ENCODE results near the gene ZNF628. TPM values are rescaled to one million over a fixed set of nuclear protein-coding genes. Genes with fewer than 3 reads are reported as not detected.
A peak's percentile ranks its signal among the peaks of the same experiment; 100 is the strongest.

The ZNF628 gene
- total RNA-seq, 1 donor = 3.5 TPM

GRCh38 chr19:55457683-55458457 is 18.5 kb upstream of the ZNF628 start:
- H3K27me3 ChIP-seq (ENCODE audit: insufficient read depth, low read length) = no peaks in the 10 kb centered on the region
- no peaks in the 10 kb centered on the region for H3K9me3 ChIP-seq (ENCODE audit: low read depth, low read length)
- H3K4me3 ChIP-seq (ENCODE audit: low read length) = no peak overlapping the region
- peaks cover 19% of the 10 kb centered on the region for H3K4me1 ChIP-seq (ENCODE audit: insufficient read depth, low read length)

- Histone ChIP-seq H3K4me3 (ENCODE audit: low read length) (no peak overlapping the region), H3K27me3 (ENCODE audit: insufficient read depth, low read length) (no peaks in the 10 kb centered on the region), H3K9me3 (ENCODE audit: low read depth, low read length) (no peaks in the 10 kb centered on the region), H3K4me1 (ENCODE audit: insufficient read depth, low read length) (peaks cover 19% of the 10 kb centered on the region)
Measured at GRCh38 chr19:55459551-55459949, 16.9 kb upstream of the ZNF628 start.

GRCh38 chr19:55459950-55460657 is 16.3 kb upstream of the ZNF628 start:
- H3K27me3 ChIP-seq (ENCODE audit: insufficient read depth, low read length) = no peaks in the 10 kb centered on the region
- no peak overlapping the region for H3K4me3 ChIP-seq (ENCODE audit: low read length)
- no peaks in the 10 kb centered on the region for H3K9me3 ChIP-seq (ENCODE audit: low read depth, low read length)
- H3K4me1 ChIP-seq (ENCODE audit: insufficient read depth, low read length) = peaks cover 19% of the 10 kb centered on the region

- H3K4me3 ChIP-seq (ENCODE audit: low read length) = peak overlapping the region; percentile 71
- no peaks in the 10 kb centered on the region for H3K9me3 ChIP-seq (ENCODE audit: low read depth, low read length)
Measured at GRCh38 chr19:55460670-55461258, 15.7 kb upstream of the ZNF628 start.

GRCh38 chr19:55461259-55461973 is 15.0 kb upstream of the ZNF628 start, which contains the start of gene ISOC2:
ISOC2 (minus strand) TSS chr19:55461642; CDS start chr19:55456486, 5,156 bp downstream.
- Histone ChIP-seq H3K4me1 (ENCODE audit: insufficient read depth, low read length) (peaks cover 19% of the 10 kb centered on the region), H3K9me3 (ENCODE audit: low read depth, low read length) (no peaks in the 10 kb centered on the region), H3K4me3 (ENCODE audit: low read length) (peak within 1 kb of the TSS; percentile 71), H3K27me3 (ENCODE audit: insufficient read depth, low read length) (no peaks in the 10 kb centered on the region)

More at GRCh38 chr19:55460670-55461258, 15.7 kb upstream of the ZNF628 start:
- Histone ChIP-seq H3K4me1 (ENCODE audit: insufficient read depth, low read length) (peaks cover 19% of the 10 kb centered on the region), H3K27me3 (ENCODE audit: insufficient read depth, low read length) (no peaks in the 10 kb centered on the region)

GRCh38 chr19:55461974-55462626 is 14.3 kb upstream of the ZNF628 start:
- Histone ChIP-seq H3K4me3 (ENCODE audit: low read length) (peak overlapping the region; percentile 49), H3K9me3 (ENCODE audit: low read depth, low read length) (no peaks in the 10 kb centered on the region)

GRCh38 chr19:55462722-55463121 is 13.7 kb upstream of the ZNF628 start:
- Histone ChIP-seq H3K27me3 (ENCODE audit: insufficient read depth, low read length) (no peaks in the 10 kb centered on the region), H3K4me3 (ENCODE audit: low read length) (no peak overlapping the region), H3K9me3 (ENCODE audit: low read depth, low read length) (no peaks in the 10 kb centered on the region), H3K4me1 (ENCODE audit: insufficient read depth, low read length) (peaks cover 19% of the 10 kb centered on the region)

More at GRCh38 chr19:55461974-55462626, 14.3 kb upstream of the ZNF628 start:
- Histone ChIP-seq H3K27me3 (ENCODE audit: insufficient read depth, low read length) (no peaks in the 10 kb centered on the region), H3K4me1 (ENCODE audit: insufficient read depth, low read length) (peaks cover 19% of the 10 kb centered on the region)

GRCh38 chr19:55463583-55464031 is 12.8 kb upstream of the ZNF628 start:
- Histone ChIP-seq H3K27me3 (ENCODE audit: insufficient read depth, low read length) (no peaks in the 10 kb centered on the region), H3K9me3 (ENCODE audit: low read depth, low read length) (no peaks in the 10 kb centered on the region), H3K4me3 (ENCODE audit: low read length) (no peak overlapping the region), H3K4me1 (ENCODE audit: insufficient read depth, low read length) (peaks cover 23% of the 10 kb centered on the region)

- no peak overlapping the region for H3K4me3 ChIP-seq (ENCODE audit: low read length)
- peaks cover 23% of the 10 kb centered on the region for H3K4me1 ChIP-seq (ENCODE audit: insufficient read depth, low read length)
- no peaks in the 10 kb centered on the region for H3K9me3 ChIP-seq (ENCODE audit: low read depth, low read length)
- no peaks in the 10 kb centered on the region for H3K27me3 ChIP-seq (ENCODE audit: insufficient read depth, low read length)
Measured at GRCh38 chr19:55464039-55464661, 12.3 kb upstream of the ZNF628 start.

- Histone ChIP-seq H3K27me3 (ENCODE audit: insufficient read depth, low read length) (no peaks in the 10 kb centered on the region), H3K9me3 (ENCODE audit: low read depth, low read length) (no peaks in the 10 kb centered on the region), H3K4me3 (ENCODE audit: low read length) (no peak within 1 kb of the TSS), H3K4me1 (ENCODE audit: insufficient read depth, low read length) (peaks cover 23% of the 10 kb centered on the region)
Measured at GRCh38 chr19:55464662-55465054, 11.8 kb upstream of the ZNF628 start, which contains the start of gene C19orf85. C19orf85 (minus strand) TSS chr19:55464751; CDS start chr19:55464554, 197 bp downstream.

GRCh38 chr19:55465460-55466240 is 10.8 kb upstream of the ZNF628 start:
- Histone ChIP-seq H3K4me1 (ENCODE audit: insufficient read depth, low read length) (peaks cover 19% of the 10 kb centered on the region), H3K9me3 (ENCODE audit: low read depth, low read length) (no peaks in the 10 kb centered on the region), H3K4me3 (ENCODE audit: low read length) (no peak overlapping the region), H3K27me3 (ENCODE audit: insufficient read depth, low read length) (no peaks in the 10 kb centered on the region)

- no peak overlapping the region for H3K4me3 ChIP-seq (ENCODE audit: low read length)
- H3K9me3 ChIP-seq (ENCODE audit: low read depth, low read length) = no peaks in the 10 kb centered on the region
- peaks cover 13% of the 10 kb centered on the region for H3K4me1 ChIP-seq (ENCODE audit: insufficient read depth, low read length)
- no peaks in the 10 kb centered on the region for H3K27me3 ChIP-seq (ENCODE audit: insufficient read depth, low read length)
Measured at GRCh38 chr19:55466241-55466614, 10.2 kb upstream of the ZNF628 start.

GRCh38 chr19:55467236-55468053 is 9.0 kb upstream of the ZNF628 start:
- H3K4me3 ChIP-seq (ENCODE audit: low read length) = no peak overlapping the region
- H3K4me1 ChIP-seq (ENCODE audit: insufficient read depth, low read length) = peaks cover 6% of the 10 kb centered on the region
- H3K9me3 ChIP-seq (ENCODE audit: low read depth, low read length) = no peaks in the 10 kb centered on the region
- no peaks in the 10 kb centered on the region for H3K27me3 ChIP-seq (ENCODE audit: insufficient read depth, low read length)

Data from mononuclear cell (primary cell).